Superior temporal gyrus (tissue), 1 donor: Measurements from ENCODE around the gene MUC5B.

Source experiments
- DNase-seq: peaks from one replicate; pipeline ENCODE4 v3.0.0-alpha.2; 2016; ENCODE audit errors: extremely low spot score

MUC5B gene

GRCh38 chr11:1220941-1221721, 1.7 kb upstream of the MUC5B start:
- no peak for DNase-seq

- DNase-seq = no peak
Measured at GRCh38 chr11:1221848-1222311, 986 bp upstream of the MUC5B start.

- peak; percentile 8 for DNase-seq
Measured at GRCh38 chr11:1223346-1224110, 662 bp downstream of the MUC5B start.

DNA sequence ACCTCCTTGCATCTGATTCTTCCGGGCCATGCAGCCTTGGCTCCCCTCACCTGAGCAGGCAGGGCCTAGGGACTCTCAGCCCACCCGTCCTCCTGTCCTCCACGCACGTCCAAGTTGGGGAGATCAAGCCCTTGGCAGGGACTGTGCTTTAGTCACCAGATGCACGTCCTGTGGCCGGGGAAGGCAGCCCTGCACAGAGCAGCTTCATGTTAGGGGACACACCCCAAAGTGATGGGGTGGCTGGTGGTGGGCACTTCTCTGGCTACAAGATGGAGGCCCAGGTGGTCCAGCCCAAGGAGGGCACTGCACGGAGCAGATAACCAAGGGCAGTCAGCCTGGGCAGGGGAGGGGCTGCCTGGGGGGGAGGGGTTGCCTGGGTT, 1.2 kb downstream of the MUC5B start:
- no peak for DNase-seq

- DNase-seq = no peak
Measured at GRCh38 chr11:1224491-1225385, 1.9 kb downstream of the MUC5B start.

GRCh38 chr11:1225386-1226225, 2.7 kb downstream of the MUC5B start:
- no peak for DNase-seq

DNA sequence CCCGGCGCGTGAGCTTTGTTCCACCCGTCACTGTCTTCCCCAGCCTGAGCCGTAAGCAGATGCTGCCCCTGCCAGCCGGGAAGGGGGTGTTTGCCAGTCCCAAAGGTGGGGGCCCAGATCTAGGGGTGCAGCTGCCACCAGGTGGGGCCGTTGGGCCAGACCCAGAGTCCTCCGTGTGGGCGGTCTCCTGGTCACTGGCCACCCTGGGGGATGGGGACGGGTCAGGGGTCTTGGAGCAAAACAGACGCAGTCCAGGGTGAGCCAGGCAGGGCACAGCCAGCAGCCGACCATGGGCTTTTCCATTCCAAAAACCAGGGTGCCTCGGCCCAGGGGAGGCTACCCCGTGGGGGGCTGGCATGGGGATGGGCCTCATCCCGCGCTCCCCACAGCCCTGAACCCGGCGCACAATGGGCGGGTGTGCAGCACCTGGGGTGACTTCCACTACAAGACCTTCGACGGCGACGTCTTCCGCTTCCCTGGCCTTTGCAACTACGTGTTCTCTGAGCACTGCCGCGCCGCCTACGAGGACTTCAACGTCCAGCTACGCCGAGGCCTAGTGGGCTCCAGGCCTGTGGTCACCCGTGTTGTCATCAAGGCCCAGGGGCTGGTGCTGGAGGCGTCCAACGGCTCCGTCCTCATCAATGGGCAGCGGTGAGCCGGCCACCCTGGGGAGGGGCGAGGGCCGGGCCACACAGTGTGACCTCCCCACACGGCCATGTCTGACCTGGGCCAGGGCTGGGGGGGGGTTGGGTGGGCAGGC, 3.5 kb downstream of the MUC5B start:
- DNase-seq = no peak

GRCh38 chr11:1226986-1227550, 4.2 kb downstream of the MUC5B start:
- DNase-seq = no peak

GRCh38 chr11:1227551-1228100, 4.8 kb downstream of the MUC5B start:
- no peak for DNase-seq

- no peak for DNase-seq
Measured at GRCh38 chr11:1228101-1228821, 5.4 kb downstream of the MUC5B start.

DNA sequence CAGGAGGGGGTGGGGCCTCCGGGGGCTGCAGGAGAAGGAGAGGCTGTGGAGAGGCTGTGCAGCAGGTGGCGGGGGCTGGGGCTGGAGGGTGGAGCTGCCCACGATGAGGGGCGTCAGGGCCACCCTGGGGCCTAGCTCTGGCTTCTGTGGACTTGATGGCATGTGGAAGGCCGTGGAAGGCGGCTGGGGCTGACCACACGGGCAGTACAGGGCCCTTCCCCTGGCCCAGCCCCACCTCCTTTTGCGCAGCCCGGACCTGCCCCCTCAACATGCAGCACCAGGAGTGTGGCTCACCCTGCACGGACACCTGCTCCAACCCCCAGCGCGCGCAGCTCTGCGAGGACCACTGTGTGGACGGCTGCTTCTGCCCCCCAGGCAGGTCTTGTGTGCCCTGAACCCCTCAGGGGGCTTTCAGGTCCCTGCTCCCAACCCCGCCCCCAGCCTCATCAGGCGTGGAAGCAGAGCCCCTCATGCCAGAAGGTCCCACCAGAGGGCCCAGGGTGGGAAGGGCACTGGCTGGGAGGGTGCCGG, 6.1 kb downstream of the MUC5B start:
- no peak for DNase-seq

DNA sequence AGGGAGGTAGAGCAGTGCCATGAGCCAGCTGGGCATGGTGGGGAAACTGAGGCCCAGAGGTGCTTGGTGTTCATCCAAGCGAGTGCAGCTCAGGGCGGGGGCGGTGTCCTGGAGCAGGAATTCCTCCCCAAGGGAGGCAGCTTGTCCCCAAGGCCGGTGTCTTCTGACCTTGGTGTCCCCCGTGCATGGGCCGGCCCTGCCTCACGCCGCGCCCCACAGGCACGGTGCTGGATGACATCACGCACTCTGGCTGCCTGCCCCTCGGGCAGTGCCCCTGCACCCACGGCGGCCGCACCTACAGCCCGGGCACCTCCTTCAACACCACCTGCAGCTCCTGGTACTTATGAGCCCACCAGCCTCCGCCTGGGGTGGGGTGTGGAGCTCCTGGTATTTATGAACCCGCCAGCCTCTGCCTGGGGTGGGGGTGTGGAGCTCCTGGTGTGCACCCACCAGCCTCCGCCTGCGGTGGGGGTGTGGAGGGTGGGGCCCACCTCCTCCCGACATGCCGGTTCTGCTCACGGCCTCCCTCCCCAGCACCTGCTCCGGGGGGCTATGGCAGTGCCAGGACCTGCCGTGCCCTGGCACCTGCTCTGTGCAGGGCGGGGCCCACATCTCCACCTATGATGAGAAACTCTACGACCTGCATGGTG, 6.7 kb downstream of the MUC5B start:
- DNase-seq = no peak

GRCh38 chr11:1230121-1230455, 7.2 kb downstream of the MUC5B start:
- DNase-seq = no peak

- DNase-seq = no peak
Measured at GRCh38 chr11:1230456-1231395, 7.9 kb downstream of the MUC5B start.

GRCh38 chr11:1231396-1232020, 8.6 kb downstream of the MUC5B start:
- DNase-seq = no peak

DNA sequence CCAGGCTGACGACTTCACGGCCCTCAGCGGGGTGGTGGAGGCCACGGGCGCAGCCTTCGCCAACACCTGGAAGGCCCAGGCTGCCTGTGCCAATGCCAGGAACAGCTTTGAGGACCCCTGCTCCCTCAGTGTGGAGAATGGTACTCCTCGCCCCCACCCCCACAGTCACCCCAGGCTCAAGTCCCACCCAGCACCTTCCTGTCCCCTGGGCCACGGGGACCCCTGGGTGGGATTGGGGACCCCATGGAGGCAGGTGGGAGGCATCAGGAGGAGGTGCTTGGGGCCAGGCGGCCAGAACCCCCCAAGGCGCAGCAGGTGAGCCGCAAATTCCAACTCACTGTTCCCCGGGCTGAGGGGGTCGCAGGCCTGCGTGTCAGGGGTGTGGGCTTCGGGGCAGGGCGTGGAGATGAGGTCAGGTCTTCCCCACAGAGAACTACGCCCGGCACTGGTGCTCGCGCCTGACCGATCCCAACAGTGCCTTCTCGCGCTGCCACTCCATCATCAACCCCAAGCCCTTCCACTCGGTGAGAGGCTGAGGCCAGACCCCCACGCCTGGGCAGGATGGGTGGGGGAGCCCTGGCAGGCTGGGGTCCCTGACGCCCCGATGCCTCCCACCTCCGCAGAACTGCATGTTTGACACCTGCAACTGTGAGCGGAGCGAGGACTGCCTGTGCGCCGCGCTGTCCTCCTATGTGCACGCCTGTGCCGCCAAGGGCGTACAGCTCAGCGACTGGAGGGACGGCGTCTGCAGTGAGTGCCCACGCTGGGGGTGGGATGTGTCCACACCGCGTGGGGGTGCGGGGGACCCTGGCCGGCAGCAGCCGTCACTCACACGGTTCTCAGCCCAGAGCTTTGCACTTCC, 9.4 kb downstream of the MUC5B start:
- DNase-seq = no peak
